WTC11 (cell line): ENCODE results near the gene USP44. TPM values are rescaled to one million over a fixed set of nuclear protein-coding genes. Genes with fewer than 3 reads are reported as not detected.

Experiments used
- ATAC-seq: fragments of 200-7000 bp; cut with Tn5 transposase; 2 replicates; pipeline ENCODE4 v1.10.0; 2021; ENCODE audit warnings: mild to moderate bottlenecking, moderate library complexity
- CTCF ChIA-PET: fragments of 300-600 bp; sonication (Branson Sonifier 250); formaldehyde crosslinking; loops from one replicate; lab custom pipeline; 2021; ENCODE audit warnings: antibody characterized with exemption; lab: Charles Lee
- POLR2A ChIA-PET: fragments of 350-600 bp; sonication (Branson Sonifier 250); formaldehyde crosslinking; loops from one replicate; lab custom pipeline; 2021; ENCODE audit warnings: antibody characterized with exemption; lab: Charles Lee
- DNase-seq: peaks from one replicate; pipeline ENCODE4 v3.0.0; 2021; ENCODE audit warnings: low spot score
- H3K27ac Mint-ChIP-seq: 2 replicates; pipeline ENCODE4 v1.8.0; 2021; ENCODE audit warnings: mixed read lengths
- H3K27me3 Mint-ChIP-seq: 2 replicates; pipeline ENCODE4 v1.8.0; 2021; ENCODE audit warnings: low read depth, mild to moderate bottlenecking, moderate library complexity, mixed read lengths
- H3K36me3 Mint-ChIP-seq: 2 replicates; pipeline ENCODE4 v1.8.0; 2021; ENCODE audit warnings: mixed read lengths
- H3K4me1 Mint-ChIP-seq: 2 replicates; pipeline ENCODE4 v1.8.0; 2022; ENCODE audit warnings: mixed read lengths
- H3K4me3 Mint-ChIP-seq: 2 replicates; pipeline ENCODE4 v1.8.0; 2021; ENCODE audit warnings: mild to moderate bottlenecking, moderate library complexity, mixed read lengths
- H3K9me3 Mint-ChIP-seq: 2 replicates; pipeline ENCODE4 v1.8.0; 2021; ENCODE audit warnings: mixed read lengths
- ARID4B ChIP-seq: sonication (generic); formaldehyde crosslinking; IDR thresholded peaks from 2 replicates; pipeline ENCODE4 v1.8.0; 2023; ENCODE audit warnings: missing genetic modification reagents, mild to moderate bottlenecking, borderline replicate concordance
- CBFB ChIP-seq: sonication (generic); formaldehyde crosslinking; IDR thresholded peaks from 2 replicates; pipeline ENCODE4 v1.8.1; 2022; ENCODE audit warnings: mild to moderate bottlenecking, low read depth, missing genetic modification reagents
- CREB1 ChIP-seq: sonication (generic); formaldehyde crosslinking; IDR thresholded peaks from 2 replicates; pipeline ENCODE4 v1.8.0; 2023; ENCODE audit warnings: mild to moderate bottlenecking, missing genetic modification reagents
- ERG ChIP-seq: fragments of 250-450 bp; sonication (Bioruptor Pico); IDR thresholded peaks from 2 replicates; pipeline ENCODE4 v1.8.0; 2021; ENCODE audit warnings: mild to moderate bottlenecking
- HMGXB4 ChIP-seq: sonication (generic); formaldehyde crosslinking; IDR thresholded peaks from 2 replicates; pipeline ENCODE4 v1.8.1; 2023; ENCODE audit warnings: mild to moderate bottlenecking, moderate library complexity, missing genetic modification reagents
- KAT7 ChIP-seq: sonication (generic); formaldehyde crosslinking; IDR thresholded peaks from 2 replicates; pipeline ENCODE4 v1.8.1; 2023; ENCODE audit warnings: missing genetic modification reagents, mild to moderate bottlenecking, borderline replicate concordance
- MAX ChIP-seq: sonication (generic); formaldehyde crosslinking; IDR thresholded peaks from 2 replicates; pipeline ENCODE4 v1.8.0; 2022; ENCODE audit warnings: mild to moderate bottlenecking, missing genetic modification reagents
- NR1H2 ChIP-seq: sonication (generic); formaldehyde crosslinking; IDR thresholded peaks from 2 replicates; pipeline ENCODE4 v1.9.0; 2021; ENCODE audit warnings: mild to moderate bottlenecking, moderate library complexity, missing genetic modification reagents
- NR2C2 ChIP-seq: sonication (generic); formaldehyde crosslinking; IDR thresholded peaks from 2 replicates; pipeline ENCODE4 v1.8.0; 2022; ENCODE audit warnings: mild to moderate bottlenecking, missing genetic modification reagents
- RELA ChIP-seq: sonication (generic); formaldehyde crosslinking; IDR thresholded peaks from 2 replicates; pipeline ENCODE4 v1.8.1; 2022; ENCODE audit warnings: missing genetic modification reagents, mild to moderate bottlenecking, borderline replicate concordance
- TEAD4 ChIP-seq: sonication (generic); formaldehyde crosslinking; IDR thresholded peaks from 2 replicates; pipeline ENCODE4 v1.8.0; 2022; ENCODE audit warnings: mild to moderate bottlenecking, missing genetic modification reagents
- TP53 ChIP-seq: sonication (generic); formaldehyde crosslinking; IDR thresholded peaks from 2 replicates; pipeline ENCODE4 v1.8.1; 2023; ENCODE audit warnings: mild to moderate bottlenecking, missing genetic modification reagents
- ZBTB43 ChIP-seq: sonication (generic); formaldehyde crosslinking; IDR thresholded peaks from 2 replicates; pipeline ENCODE4 v1.8.1; 2023; ENCODE audit warnings: mild to moderate bottlenecking, missing genetic modification reagents
- ZNF232 ChIP-seq: sonication (generic); formaldehyde crosslinking; IDR thresholded peaks from 2 replicates; pipeline ENCODE4 v1.8.0; 2022; ENCODE audit warnings: mild to moderate bottlenecking, missing genetic modification reagents
- ZNF281 ChIP-seq: sonication (generic); formaldehyde crosslinking; IDR thresholded peaks from 2 replicates; pipeline ENCODE4 v1.8.0; 2023; ENCODE audit warnings: mild to moderate bottlenecking, missing genetic modification reagents
- ZNF396 ChIP-seq: fragments of 250-450 bp; sonication (Bioruptor Pico); IDR thresholded peaks from 2 replicates; pipeline ENCODE4 v1.8.0; 2021; ENCODE audit warnings: mild to moderate bottlenecking, moderate library complexity, borderline replicate concordance
- ZNF416 ChIP-seq: fragments of 250-450 bp; sonication (Bioruptor Pico); IDR thresholded peaks from 2 replicates; pipeline ENCODE4 v1.9.0; 2021; ENCODE audit warnings: mild to moderate bottlenecking, inconsistent platforms
- ZNF423 ChIP-seq: fragments of 250-450 bp; sonication (Bioruptor Pico); IDR thresholded peaks from 2 replicates; pipeline ENCODE4 v2.1.2; 2022; ENCODE audit warnings: mild to moderate bottlenecking, moderate library complexity
- ZNF512 ChIP-seq: sonication (generic); formaldehyde crosslinking; IDR thresholded peaks from 2 replicates; pipeline ENCODE4 v1.8.1; 2022; ENCODE audit warnings: missing genetic modification reagents, borderline replicate concordance
- ZNF671 ChIP-seq: fragments of 250-450 bp; sonication (Bioruptor Pico); IDR thresholded peaks from 2 replicates; pipeline ENCODE4 v1.8.0; 2021; ENCODE audit warnings: mild to moderate bottlenecking
- total RNA-seq: library from RNA; stranded (reverse); gene quantifications from 3 replicates; pipeline ENCODE4 v1.2.3, GENCODE V29; 2021

Gene USP44
- total RNA-seq, 1 experiment from 2014 or later = 93.4 TPM

GRCh38 chr12:95548539-95549391 lies 2.5 kb downstream of the USP44 start:
- CTCF ChIA-PET = no interaction called here
- H3K27ac Mint-ChIP-seq = peak overlapping the region; percentile 98
- ATAC-seq = peak; percentile 36
- peaks cover 10% of the 10 kb centered on the region for H3K36me3 Mint-ChIP-seq
- no peaks in the 10 kb centered on the region for H3K27me3 Mint-ChIP-seq
- peak; percentile 71 for DNase-seq
- POLR2A ChIA-PET = interaction anchor here (0.8 kb wide), 1 partner anchor 14 kb away, joined by 4 read pairs; no protein-coding TSS in a partner anchor
- 0 out of 2 replicates have a peak, but pooled peaks cover 4% of the 10 kb centered on the region for H3K9me3 Mint-ChIP-seq
- H3K4me1 Mint-ChIP-seq = peaks cover 54% of the 10 kb centered on the region
- H3K4me3 Mint-ChIP-seq = peak overlapping the region; percentile 91
- TF ChIP-seq TP53 (CRISPR knock-in tag) (peak; percentile 46; the same call in 1 of the 2 replicates), RELA (CRISPR knock-in tag) (peak; percentile 76; the same call in 1 of the 2 replicates), ZNF423 (CRISPR knock-in tag) (peak; percentile 56), ZNF512 (CRISPR knock-in tag) (0 out of 2 replicates have a peak, but pooled peaks have one; percentile 29), ERG (CRISPR knock-in tag) (0 out of 2 replicates have a peak, but pooled peaks have one; percentile 55), TEAD4 (no peak), ZNF232 (CRISPR knock-in tag) (0 out of 2 replicates have a peak, but pooled peaks have one; percentile 80), NR1H2 (CRISPR knock-in tag) (no peak), ZNF396 (CRISPR knock-in tag) (no peak), MAX (CRISPR knock-in tag) (peak; percentile 31; the same call in 1 of the 2 replicates), HMGXB4 (CRISPR knock-in tag) (0 out of 2 replicates have a peak, but pooled peaks have one; percentile 36), ZNF671 (CRISPR knock-in tag) (peak; percentile 58; the same call in 1 of the 2 replicates), ARID4B (CRISPR knock-in tag) (peak; percentile 82; the same call in 1 of the 2 replicates), NR2C2 (CRISPR knock-in tag) (no peak), ZNF281 (CRISPR knock-in tag) (0 out of 2 replicates have a peak, but pooled peaks have one; percentile 46), CREB1 (CRISPR knock-in tag) (peak; percentile 58; the same call in 1 of the 2 replicates), CBFB (CRISPR knock-in tag) (0 out of 2 replicates have a peak, but pooled peaks have one; percentile 19), ZBTB43 (CRISPR knock-in tag) (0 out of 2 replicates have a peak, but pooled peaks have one; percentile 18), ZNF416 (CRISPR knock-in tag) (peak; percentile 60), KAT7 (peak; percentile 67)
